ENCODE measurements around the gene ARSB. TPM values are rescaled to one million over a fixed set of nuclear protein-coding genes. Genes with fewer than 3 reads are reported as not detected.
"Not testable (repeated sequence)": the region's sequence is repeated elsewhere in the genome, so short reads cannot be mapped to it uniquely, and the experiment has no call there.

The ARSB gene
- total RNA-seq, 1 donor from 2014 or later, result 30.2 TPM

- H3K9me3 ChIP-seq (ENCODE audit: insufficient read depth, low read depth, low read length), result no peaks in the 10 kb centered on the region
- H3K27me3 Mint-ChIP-seq (ENCODE audit: low read depth, unreplicated experiment), result no peaks in the 10 kb centered on the region
- peak; percentile 46 for DNase-seq (ENCODE audit: low read depth)
- peak overlapping the region; percentile 85 for H3K4me3 ChIP-seq (ENCODE audit: insufficient read depth, low read depth, low read length)
- peak overlapping the region; percentile 89 for H3K4me3 Mint-ChIP-seq (ENCODE audit: unreplicated experiment)
- no peak for FAIRE-seq
- no peaks in the 10 kb centered on the region for H3K27me3 ChIP-seq (ENCODE audit: insufficient read depth, low read length)
- peak overlapping the region; percentile 78 for H2AFZ ChIP-seq (ENCODE audit: low read depth, low read length)
- H3K79me2 ChIP-seq (ENCODE audit: insufficient read depth, low read length), result peaks cover 16% of the 10 kb centered on the region
- H3K36me3 ChIP-seq (ENCODE audit: insufficient read depth, low read length), result no peaks in the 10 kb centered on the region
- no peaks in the 10 kb centered on the region for H4K20me1 ChIP-seq (ENCODE audit: insufficient read depth, low read length)
- peak overlapping the region; percentile 66 for H3K27ac Mint-ChIP-seq (ENCODE audit: unreplicated experiment)
- peaks cover 28% of the 10 kb centered on the region for H3K4me1 Mint-ChIP-seq (ENCODE audit: low read depth, unreplicated experiment)
- peak overlapping the region; percentile 99 for H3K4me2 ChIP-seq (ENCODE audit: low read length)
- no peaks in the 10 kb centered on the region for H3K36me3 Mint-ChIP-seq (ENCODE audit: low read depth, unreplicated experiment)
- H3K9ac ChIP-seq (ENCODE audit: low read length), result peak overlapping the region; percentile 88
- H3K27ac ChIP-seq (ENCODE audit: low read depth, low read length), result peak overlapping the region; percentile 89
- H3K9me3 Mint-ChIP-seq (ENCODE audit: unreplicated experiment), result no peaks in the 10 kb centered on the region
- H3K4me1 ChIP-seq (ENCODE audit: insufficient read depth, low read length), result peaks cover 23% of the 10 kb centered on the region
- TF ChIP-seq EZH2 (IDR thresholded peaks at IDR 0.05; ENCODE audit: insufficient read depth, low read length), result no peak
- TF ChIP-seq CTCF (IDR thresholded peaks at IDR 0.05; ENCODE audit: insufficient read depth, low read depth, low read length), result no peak
Observed at GRCh38 chr5:78983601-78984438, 1.3 kb downstream of the ARSB start.

GRCh38 chr5:78983194-78983593 is 1.9 kb downstream of the ARSB start:
- H3K27ac ChIP-seq (ENCODE audit: low read depth, low read length); H3K9me3 Mint-ChIP-seq (ENCODE audit: unreplicated experiment); H3K27me3 ChIP-seq (ENCODE audit: insufficient read depth, low read length); H3K36me3 Mint-ChIP-seq (ENCODE audit: low read depth, unreplicated experiment); H4K20me1 ChIP-seq (ENCODE audit: insufficient read depth, low read length); FAIRE-seq; H3K27me3 Mint-ChIP-seq (ENCODE audit: low read depth, unreplicated experiment); H3K9me3 ChIP-seq (ENCODE audit: insufficient read depth, low read depth, low read length); DNase-seq (ENCODE audit: low read depth); H3K36me3 ChIP-seq (ENCODE audit: insufficient read depth, low read length): not testable (repeated sequence)
- Histone ChIP-seq H3K4me2 (ENCODE audit: low read length) (peak overlapping the region; percentile 99), H3K4me1 (ENCODE audit: insufficient read depth, low read length) (peaks cover 23% of the 10 kb centered on the region), H3K4me3 (ENCODE audit: insufficient read depth, low read depth, low read length) (peak overlapping the region; percentile 85), H3K9ac (ENCODE audit: low read length) (peak overlapping the region; percentile 88), H2AFZ (ENCODE audit: low read depth, low read length) (peak overlapping the region; percentile 78), H3K79me2 (ENCODE audit: insufficient read depth, low read length) (peaks cover 16% of the 10 kb centered on the region)
- H3K4me3 Mint-ChIP-seq (ENCODE audit: unreplicated experiment), result peak overlapping the region; percentile 89
- H3K4me1 Mint-ChIP-seq (ENCODE audit: low read depth, unreplicated experiment), result peaks cover 28% of the 10 kb centered on the region
- peak overlapping the region; percentile 43 for H3K27ac Mint-ChIP-seq (ENCODE audit: unreplicated experiment)

GRCh38 chr5:78979909-78980308 is 5.2 kb downstream of the ARSB start:
- peaks cover 16% of the 10 kb centered on the region for H3K79me2 ChIP-seq (ENCODE audit: insufficient read depth, low read length)
- DNase-seq (ENCODE audit: low read depth) (no peak), FAIRE-seq (no peak)
- no peaks in the 10 kb centered on the region for H3K36me3 ChIP-seq (ENCODE audit: insufficient read depth, low read length)
- no peak overlapping the region for H3K4me3 ChIP-seq (ENCODE audit: insufficient read depth, low read depth, low read length)
- Mint-ChIP-seq H3K27ac (ENCODE audit: unreplicated experiment) (no peak overlapping the region), H3K4me1 (ENCODE audit: low read depth, unreplicated experiment) (peaks cover 19% of the 10 kb centered on the region), H3K4me3 (ENCODE audit: unreplicated experiment) (no peak overlapping the region), H3K27me3 (ENCODE audit: low read depth, unreplicated experiment) (no peaks in the 10 kb centered on the region), H3K36me3 (ENCODE audit: low read depth, unreplicated experiment) (no peaks in the 10 kb centered on the region), H3K9me3 (ENCODE audit: unreplicated experiment) (no peaks in the 10 kb centered on the region)
- no peak for TF ChIP-seq EZH2 (IDR thresholded peaks at IDR 0.05; ENCODE audit: insufficient read depth, low read length)
- TF ChIP-seq CTCF (IDR thresholded peaks at IDR 0.05; ENCODE audit: insufficient read depth, low read depth, low read length), result no peak
- no peak overlapping the region for H3K4me2 ChIP-seq (ENCODE audit: low read length)
- no peak overlapping the region for H3K9ac ChIP-seq (ENCODE audit: low read length)
- H3K4me1 ChIP-seq (ENCODE audit: insufficient read depth, low read length), result peaks cover 14% of the 10 kb centered on the region
- H3K9me3 ChIP-seq (ENCODE audit: insufficient read depth, low read depth, low read length), result no peaks in the 10 kb centered on the region
- no peaks in the 10 kb centered on the region for H3K27me3 ChIP-seq (ENCODE audit: insufficient read depth, low read length)
- H3K27ac ChIP-seq (ENCODE audit: low read depth, low read length), result no peak overlapping the region
- H4K20me1 ChIP-seq (ENCODE audit: insufficient read depth, low read length), result no peaks in the 10 kb centered on the region
- H2AFZ ChIP-seq (ENCODE audit: low read depth, low read length), result no peak overlapping the region

All from astrocyte (in vitro differentiated cells and primary cell).